SK-N-MC (cell line): Measurements from ENCODE around the gene HIF1A.

Source experiments
- DNase-seq: peaks from one replicate; pipeline ENCODE4 v3.0.0-alpha.2; 2011; ENCODE audit warnings: low read depth, low spot score
- H3K27ac ChIP-seq: fragments of 200-600 bp; sonication (generic); 2 replicates; pipeline ENCODE4 v1.5.1; 2016; ENCODE audit warnings: mixed run types
- H3K36me3 ChIP-seq: fragments of 200-600 bp; sonication (generic); 2 replicates; pipeline ENCODE4 v1.6.1; 2017; ENCODE audit warnings: antibody characterized with exemption, low read length, mixed read lengths; ENCODE audit not compliant: insufficient read depth
- H3K4me3 ChIP-seq: fragments of 200-600 bp; sonication (generic); 2 replicates; pipeline ENCODE4 v1.5.1; 2016
- H3K9ac ChIP-seq: fragments of 200-600 bp; sonication (generic); 2 replicates; pipeline ENCODE4 v1.8.0; 2017; ENCODE audit warnings: mixed run types, mixed read lengths; ENCODE audit not compliant: insufficient read length
- H3K9me3 ChIP-seq: fragments of 200-600 bp; sonication (generic); 2 replicates; pipeline ENCODE4 v1.6.1; 2017; ENCODE audit warnings: low read depth, mild to moderate bottlenecking, antibody characterized with exemption, low read length, moderate library complexity, mixed read lengths
- EZH2 ChIP-seq: fragments of 200-600 bp; sonication (generic); IDR thresholded peaks from one replicate; pipeline ENCODE4 v1.6.1; 2017; ENCODE audit warnings: antibody characterized with exemption
- FOXP2 ChIP-seq: optimal IDR thresholded peaks from 2 replicates; pipeline ENCODE3; 2011; ENCODE audit warnings: mild to moderate bottlenecking, moderate library complexity; ENCODE audit not compliant: insufficient read depth; ENCODE audit errors: extremely low read length, control extremely low read depth
- POLR2AphosphoS5 ChIP-seq: IDR thresholded peaks from 2 replicates; pipeline ENCODE4 v1.6.1; 2012; ENCODE audit warnings: mild to moderate bottlenecking, low read depth, low read length, borderline replicate concordance

The HIF1A gene

GRCh38 chr14:61765225-61765943 is 70.1 kb downstream of the HIF1A start:
- TF ChIP-seq EZH2 = no peak
- no peak for TF ChIP-seq FOXP2
- TF ChIP-seq POLR2AphosphoS5 = no peak
- H3K4me3 ChIP-seq = peak overlapping the region; percentile 99
- no peak for DNase-seq
- H3K9ac ChIP-seq = peak overlapping the region; percentile 87
- no peaks in the 10 kb centered on the region for H3K9me3 ChIP-seq
- H3K27ac ChIP-seq = peak overlapping the region; percentile 40; the same call in 1 of the 2 replicates
- peaks cover 37% of the 10 kb centered on the region for H3K36me3 ChIP-seq

DNA sequence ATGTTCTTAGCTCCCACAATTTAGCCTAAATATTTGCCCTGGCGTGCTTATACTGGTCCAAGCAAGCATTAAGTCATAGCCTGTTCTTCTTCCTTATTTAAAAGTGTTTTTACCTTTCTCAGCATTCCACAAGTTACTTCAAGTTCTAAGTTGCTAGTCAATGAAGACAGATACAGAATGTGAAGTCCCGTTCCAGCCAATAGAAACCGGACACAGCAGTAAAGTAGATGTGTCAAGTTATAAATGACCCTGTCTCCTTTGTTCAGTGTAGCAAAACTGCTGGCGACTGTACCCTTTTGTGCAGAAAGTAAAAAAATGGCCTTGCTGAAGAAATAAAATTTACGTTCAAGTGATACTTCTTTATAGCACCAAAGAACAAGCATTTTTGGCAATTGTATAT is 70.8 kb downstream of the HIF1A start:
- Histone ChIP-seq H3K9me3 (no peaks in the 10 kb centered on the region), H3K27ac (no peak overlapping the region), H3K9ac (no peak overlapping the region), H3K36me3 (peaks cover 43% of the 10 kb centered on the region), H3K4me3 (no peak overlapping the region)
- TF ChIP-seq POLR2AphosphoS5 (no peak), FOXP2 (no peak), EZH2 (no peak)
- no peak for DNase-seq

DNA sequence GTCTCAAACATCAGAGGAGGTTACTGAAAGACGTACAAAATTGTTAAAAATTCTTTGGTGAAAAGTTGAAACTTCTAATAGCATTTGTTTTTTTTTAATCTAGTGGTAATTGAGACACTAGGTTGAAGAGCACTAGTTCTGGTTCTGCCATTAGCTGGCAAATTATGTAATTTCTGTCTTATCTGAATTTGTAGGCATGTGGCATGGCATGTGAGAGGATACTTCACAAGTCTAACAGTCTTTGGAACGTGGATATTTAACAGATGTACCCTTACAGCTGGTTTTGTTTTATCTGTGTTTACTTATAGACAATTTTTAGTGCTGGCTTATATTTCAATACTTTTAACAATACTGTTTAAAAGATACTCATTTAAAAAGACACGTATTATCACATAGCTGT is 72.9 kb downstream of the HIF1A start:
- TF ChIP-seq FOXP2 (no peak), EZH2 (no peak)
- peaks cover 60% of the 10 kb centered on the region for H3K36me3 ChIP-seq

GRCh38 chr14:61769893-61770292 is 74.6 kb downstream of the HIF1A start:
- H3K27ac ChIP-seq = no peak overlapping the region
- DNase-seq = no peak
- H3K36me3 ChIP-seq = peaks cover 66% of the 10 kb centered on the region
- H3K9me3 ChIP-seq = no peaks in the 10 kb centered on the region
- H3K9ac ChIP-seq = no peak overlapping the region
- TF ChIP-seq EZH2 (no peak), FOXP2 (no peak), POLR2AphosphoS5 (no peak)
- no peak overlapping the region for H3K4me3 ChIP-seq

More for the DNA sequence above, 72.9 kb downstream of the HIF1A start:
- H3K4me3 ChIP-seq = no peak overlapping the region
- no peak overlapping the region for H3K27ac ChIP-seq
- H3K9me3 ChIP-seq = no peaks in the 10 kb centered on the region
- DNase-seq = no peak
- peak overlapping the region; percentile 20 for H3K9ac ChIP-seq

DNA sequence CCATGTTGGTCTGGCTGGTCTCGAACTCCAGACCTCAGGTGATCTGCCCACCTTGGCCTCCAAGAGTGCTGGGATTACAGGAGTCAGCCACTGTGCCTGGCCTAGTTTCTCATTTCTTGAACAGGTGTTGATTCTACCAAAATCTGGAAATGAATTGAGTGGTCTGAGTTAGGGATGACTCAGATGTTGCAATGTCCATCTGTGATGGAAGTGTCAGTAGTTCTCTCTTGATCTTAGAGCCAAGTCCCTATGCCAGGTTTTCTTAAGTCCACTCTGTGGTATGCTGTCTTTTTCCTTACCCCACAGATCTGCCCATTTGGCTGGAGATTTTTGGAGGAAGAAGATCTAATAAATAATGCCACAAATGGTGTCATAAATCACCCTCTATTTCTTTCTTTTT is 79.5 kb downstream of the HIF1A start:
- TF ChIP-seq EZH2 (no peak), FOXP2 (no peak), POLR2AphosphoS5 (no peak)
- Histone ChIP-seq H3K9ac (no peak overlapping the region), H3K36me3 (peaks cover 78% of the 10 kb centered on the region), H3K27ac (no peak overlapping the region), H3K4me3 (no peak overlapping the region), H3K9me3 (no peaks in the 10 kb centered on the region)
- no peak for DNase-seq

- Histone ChIP-seq H3K27ac (no peak overlapping the region), H3K9ac (no peak overlapping the region), H3K9me3 (no peaks in the 10 kb centered on the region), H3K36me3 (peaks cover 90% of the 10 kb centered on the region), H3K4me3 (no peak overlapping the region)
- no peak for TF ChIP-seq FOXP2
- TF ChIP-seq POLR2AphosphoS5 = no peak
- TF ChIP-seq EZH2 = no peak
- no peak for DNase-seq
Observed at GRCh38 chr14:61780125-61780524, 84.8 kb downstream of the HIF1A start.

GRCh38 chr14:61797309-61797708 is 102.0 kb downstream of the HIF1A start:
- Histone ChIP-seq H3K36me3 (peaks cover 11% of the 10 kb centered on the region), H3K9me3 (no peaks in the 10 kb centered on the region), H3K27ac (no peak overlapping the region), H3K4me3 (no peak overlapping the region), H3K9ac (no peak overlapping the region)
- TF ChIP-seq EZH2 = no peak
- TF ChIP-seq POLR2AphosphoS5 = no peak
- no peak for TF ChIP-seq FOXP2
- DNase-seq = no peak
